Islet precursor cell (in vitro differentiated cells): ENCODE data around the gene KRT5.
"Not testable (repeated sequence)": the region's sequence is repeated elsewhere in the genome, so short reads cannot be mapped to it uniquely, and the experiment has no call there.

Source experiments
- DNase-seq: peaks from one replicate; pipeline ENCODE4 v3.0.0-alpha.2; 2018

KRT5 gene

GRCh38 chr12:52518574-52519386 is 1.4 kb downstream of the KRT5 start:
- peak; percentile 40 for DNase-seq

GRCh38 chr12:52517888-52518287 is 2.3 kb downstream of the KRT5 start:
- no peak for DNase-seq

GRCh38 chr12:52517005-52517835 is 3.0 kb downstream of the KRT5 start:
- peak; percentile 47 for DNase-seq

- DNase-seq = peak; percentile 49
These were observed 4.0 kb downstream of the KRT5 start for GRCh38 chr12:52515927-52516831.

GRCh38 chr12:52515319-52515646 is 4.9 kb downstream of the KRT5 start:
- no peak for DNase-seq

- peak; percentile 47 for DNase-seq
These were observed 5.5 kb downstream of the KRT5 start for GRCh38 chr12:52514471-52515318.

- no peak for DNase-seq
These were observed 6.5 kb downstream of the KRT5 start for GRCh38 chr12:52513736-52514135.

- DNase-seq = no peak
These were observed 12.0 kb downstream of the KRT5 start for GRCh38 chr12:52508211-52508610.

- DNase-seq = peak; percentile 88
These were observed 13.1 kb downstream of the KRT5 start for GRCh38 chr12:52506858-52507715.

- DNase-seq = no peak
These were observed 17.3 kb downstream of the KRT5 start for GRCh38 chr12:52502877-52503276.

GRCh38 chr12:52501490-52501889 is 18.7 kb downstream of the KRT5 start:
- no peak for DNase-seq

GRCh38 chr12:52500574-52500973 is 19.6 kb downstream of the KRT5 start:
- DNase-seq = not testable (repeated sequence)

- no peak for DNase-seq
These were observed 20.2 kb downstream of the KRT5 start for GRCh38 chr12:52499806-52500560.

GRCh38 chr12:52498946-52499345 is 21.2 kb downstream of the KRT5 start:
- DNase-seq = no peak

- no peak for DNase-seq
These were observed 22.2 kb downstream of the KRT5 start for GRCh38 chr12:52497975-52498374.

- peak; percentile 95 for DNase-seq
These were observed 23.6 kb downstream of the KRT5 start for GRCh38 chr12:52496590-52497071.

GRCh38 chr12:52496054-52496453 is 24.1 kb downstream of the KRT5 start:
- DNase-seq = no peak

- peak; percentile 83 for DNase-seq
These were observed 24.8 kb downstream of the KRT5 start for GRCh38 chr12:52495389-52495788.

- no peak for DNase-seq
These were observed 25.7 kb downstream of the KRT5 start for GRCh38 chr12:52494518-52494917.

GRCh38 chr12:52494100-52494499 is 26.1 kb downstream of the KRT5 start:
- no peak for DNase-seq
